ENCODE results near the gene SMOC2. TPM values are rescaled to one million over a fixed set of nuclear protein-coding genes. Genes with fewer than 3 reads are reported as not detected.

Gene SMOC2
- total and polyA plus RNA-seq, 2 of the 4 experiments (the other 2 are of a cell fraction) = not detected

DNA sequence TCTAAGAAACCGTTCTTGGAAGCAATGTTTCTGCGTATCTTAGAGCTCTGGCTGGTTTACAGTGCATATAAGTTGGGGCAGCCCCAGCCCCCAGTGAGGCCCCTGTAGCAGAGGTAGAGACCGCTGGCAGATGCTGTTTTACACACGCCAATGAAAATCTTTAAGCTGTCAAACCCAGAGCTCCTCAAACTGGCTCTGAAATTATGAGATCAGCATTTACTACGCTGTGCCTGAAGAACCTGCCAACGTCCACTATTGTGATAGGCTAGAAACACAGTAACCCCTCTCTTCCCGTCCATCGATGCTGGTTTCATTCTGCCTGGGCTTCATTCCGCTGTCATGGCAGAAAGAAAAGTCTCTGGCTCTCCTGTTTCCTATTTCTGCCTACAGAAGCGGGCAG, 160.6 kb downstream of the SMOC2 start:
- 40% methylated on average over 1 of the region's 10 CpGs; no CpG with 5 or more reads in 1 of the 2 experiments for WGBS, 2 experiments (ENCODE audit: extremely low coverage in 2 of 2, insufficient read length in 1 of 2)
- ChIA-PET CTCF (no interaction called here), POLR2A (ENCODE audit: unreplicated experiment) (no interaction called here)
- intact Hi-C loops (cut with micrococcal nuclease) (no loop called here), dilution Hi-C loops (cut with HindIII; ENCODE audit: low sequenced_read_pairs, unreplicated experiment) (no loop called here), in situ Hi-C loops (cut with MboI; ENCODE audit: low sequenced_read_pairs) (no loop called here)
- no peak overlapping the region for H4K91ac ChIP-seq (ENCODE audit: insufficient read depth, low read depth, low read length)
- H2BK20ac ChIP-seq (ENCODE audit: low read depth, low read length) = no peak overlapping the region
- no peak for DNase-seq
- H4K8ac ChIP-seq (ENCODE audit: low read depth in 2 of 2, low read length in 2 of 2) = no peak overlapping the region
- no peak overlapping the region for H3K4me2 ChIP-seq (ENCODE audit: low read depth, low read length)
- H2AFZ ChIP-seq (replicated peaks; ENCODE audit: low read length, poor library complexity) = no peak overlapping the region
- no peaks in the 10 kb centered on the region for H3K79me1 ChIP-seq (ENCODE audit: low read depth in 1 of 2, low read length in 2 of 2)
- H3K4me3 ChIP-seq (ENCODE audit: insufficient read depth, low read depth, low read length) = no peak overlapping the region
- H3K4me1 ChIP-seq (ENCODE audit: control insufficient read depth, insufficient read depth, low read length) = no peaks in the 10 kb centered on the region
- H4K5ac ChIP-seq (ENCODE audit: low read depth, low read length) = no peak overlapping the region
- no peak overlapping the region for H2AK9ac ChIP-seq (replicated peaks; ENCODE audit: low read depth, low read length, poor library complexity)
- H2BK15ac ChIP-seq (ENCODE audit: low read depth, low read length) = no peak overlapping the region
- H3K9me3 ChIP-seq (ENCODE audit: control insufficient read depth, insufficient read depth, low read length) = peaks cover 44% of the 10 kb centered on the region
- no peak overlapping the region for H3K4ac ChIP-seq (ENCODE audit: low read depth, low read length)
- no peak for ATAC-seq (ENCODE audit: low read depth)
- H3K27ac ChIP-seq (ENCODE audit: insufficient read depth, low read length) = no peak overlapping the region
- TF ChIP-seq SMC3 (IDR thresholded peaks at IDR 0.05; ENCODE audit: low read depth, low read length) (no peak), RFX5 (IDR thresholded peaks at IDR 0.05; ENCODE audit: low read depth, low read length) (no peak), NFE2L2 (IDR thresholded peaks at IDR 0.05; ENCODE audit: low read depth, low read length) (no peak), BHLHE40 (IDR thresholded peaks at IDR 0.05; ENCODE audit: low read depth, low read length) (no peak), POLR2A (IDR thresholded peaks at IDR 0.05; ENCODE audit: low read depth, low read length) (no peak), CHD1 (IDR thresholded peaks at IDR 0.05; ENCODE audit: low read depth, low read length) (no peak), RCOR1 (IDR thresholded peaks at IDR 0.05; ENCODE audit: insufficient replicate concordance, low read length) (no peak), MXI1 (IDR thresholded peaks at IDR 0.05; ENCODE audit: borderline replicate concordance, low read depth, low read length) (no peak), MAZ (IDR thresholded peaks at IDR 0.05; ENCODE audit: borderline replicate concordance, low read depth, low read length) (no peak), MAFK (IDR thresholded peaks at IDR 0.05; ENCODE audit: low read depth, low read length) (no peak), RAD21 (IDR thresholded peaks at IDR 0.05; ENCODE audit: low read length) (no peak), FOS (IDR thresholded peaks at IDR 0.05; ENCODE audit: low read depth, low read length) (no peak), CEBPB (IDR thresholded peaks at IDR 0.05; ENCODE audit: low read depth, low read length) (no peak)
- TF ChIP-seq, protein P1, sequence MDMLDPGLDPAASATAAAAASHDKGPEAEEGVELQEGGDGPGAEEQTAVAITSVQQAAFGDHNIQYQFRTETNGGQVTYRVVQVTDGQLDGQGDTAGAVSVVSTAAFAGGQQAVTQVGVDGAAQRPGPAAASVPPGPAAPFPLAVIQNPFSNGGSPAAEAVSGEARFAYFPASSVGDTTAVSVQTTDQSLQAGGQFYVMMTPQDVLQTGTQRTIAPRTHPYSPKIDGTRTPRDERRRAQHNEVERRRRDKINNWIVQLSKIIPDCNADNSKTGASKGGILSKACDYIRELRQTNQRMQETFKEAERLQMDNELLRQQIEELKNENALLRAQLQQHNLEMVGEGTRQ (IDR thresholded peaks at IDR 0.05; ENCODE audit: low read depth, low read length) = no peak
- TF ChIP-seq, protein P2, sequence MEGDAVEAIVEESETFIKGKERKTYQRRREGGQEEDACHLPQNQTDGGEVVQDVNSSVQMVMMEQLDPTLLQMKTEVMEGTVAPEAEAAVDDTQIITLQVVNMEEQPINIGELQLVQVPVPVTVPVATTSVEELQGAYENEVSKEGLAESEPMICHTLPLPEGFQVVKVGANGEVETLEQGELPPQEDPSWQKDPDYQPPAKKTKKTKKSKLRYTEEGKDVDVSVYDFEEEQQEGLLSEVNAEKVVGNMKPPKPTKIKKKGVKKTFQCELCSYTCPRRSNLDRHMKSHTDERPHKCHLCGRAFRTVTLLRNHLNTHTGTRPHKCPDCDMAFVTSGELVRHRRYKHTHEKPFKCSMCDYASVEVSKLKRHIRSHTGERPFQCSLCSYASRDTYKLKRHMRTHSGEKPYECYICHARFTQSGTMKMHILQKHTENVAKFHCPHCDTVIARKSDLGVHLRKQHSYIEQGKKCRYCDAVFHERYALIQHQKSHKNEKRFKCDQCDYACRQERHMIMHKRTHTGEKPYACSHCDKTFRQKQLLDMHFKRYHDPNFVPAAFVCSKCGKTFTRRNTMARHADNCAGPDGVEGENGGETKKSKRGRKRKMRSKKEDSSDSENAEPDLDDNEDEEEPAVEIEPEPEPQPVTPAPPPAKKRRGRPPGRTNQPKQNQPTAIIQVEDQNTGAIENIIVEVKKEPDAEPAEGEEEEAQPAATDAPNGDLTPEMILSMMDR (conservative IDR thresholded peaks at IDR 0.05; ENCODE audit: low read depth, low read length) = no peak
- TF ChIP-seq, protein P3, sequence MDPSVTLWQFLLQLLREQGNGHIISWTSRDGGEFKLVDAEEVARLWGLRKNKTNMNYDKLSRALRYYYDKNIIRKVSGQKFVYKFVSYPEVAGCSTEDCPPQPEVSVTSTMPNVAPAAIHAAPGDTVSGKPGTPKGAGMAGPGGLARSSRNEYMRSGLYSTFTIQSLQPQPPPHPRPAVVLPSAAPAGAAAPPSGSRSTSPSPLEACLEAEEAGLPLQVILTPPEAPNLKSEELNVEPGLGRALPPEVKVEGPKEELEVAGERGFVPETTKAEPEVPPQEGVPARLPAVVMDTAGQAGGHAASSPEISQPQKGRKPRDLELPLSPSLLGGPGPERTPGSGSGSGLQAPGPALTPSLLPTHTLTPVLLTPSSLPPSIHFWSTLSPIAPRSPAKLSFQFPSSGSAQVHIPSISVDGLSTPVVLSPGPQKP (IDR thresholded peaks at IDR 0.05; ENCODE audit: borderline replicate concordance, low read depth, low read length) = no peak
- no peaks in the 10 kb centered on the region for H3K27me3 ChIP-seq (ENCODE audit: control insufficient read depth, insufficient read depth, low read length)
- H3K56ac ChIP-seq (ENCODE audit: extremely low read depth, insufficient read depth, low read length) = no peak overlapping the region
- H2BK120ac ChIP-seq (ENCODE audit: low read depth, low read length) = no peak overlapping the region
- no peaks in the 10 kb centered on the region for H3K36me3 ChIP-seq (ENCODE audit: control insufficient read depth, insufficient read depth, low read length)
- H3K9me1 ChIP-seq (ENCODE audit: insufficient read depth, low read length) = no peaks in the 10 kb centered on the region
- H3K23ac ChIP-seq (ENCODE audit: low read depth, low read length) = no peak overlapping the region
- no peak overlapping the region for H3K14ac ChIP-seq (replicated peaks; ENCODE audit: low read depth, low read length)
- H3K18ac ChIP-seq (ENCODE audit: low read depth, low read length) = no peak overlapping the region
- no peak overlapping the region for H3K9ac ChIP-seq (ENCODE audit: low read depth, low read length)
- no peak overlapping the region for H2BK5ac ChIP-seq (ENCODE audit: low read depth, low read length, poor library complexity, severe bottlenecking)
- no peaks in the 10 kb centered on the region; the same call in 1 of the 2 replicates for H4K20me1 ChIP-seq (ENCODE audit: insufficient read depth, low read length)
- H2AK5ac ChIP-seq (ENCODE audit: low read depth, low read length) = no peak overlapping the region
- BruUV-seq (replicated peaks) = no TSS peak

Measured in IMR-90 (cell line).